ENCODE results near the gene TBL1X.

Gene TBL1X

GRCh38 chrX:9683350-9683749 is 218.5 kb downstream of the TBL1X start:
- no peaks in the 10 kb centered on the region for H3K9me3 Mint-ChIP-seq
- H3K27ac Mint-ChIP-seq: no peak overlapping the region

GRCh38 chrX:9687899-9688298 is 223.0 kb downstream of the TBL1X start:
- no peaks in the 10 kb centered on the region for H3K9me3 Mint-ChIP-seq
- no peaks in the 10 kb centered on the region for H3K27me3 Mint-ChIP-seq
- H3K36me3 Mint-ChIP-seq: peaks cover 5% of the 10 kb centered on the region
- H3K27ac Mint-ChIP-seq: no peak overlapping the region
- H3K4me3 Mint-ChIP-seq: no peak overlapping the region
- no peaks in the 10 kb centered on the region for H3K4me1 Mint-ChIP-seq

More at GRCh38 chrX:9683350-9683749, 218.5 kb downstream of the TBL1X start:
- Mint-ChIP-seq H3K4me3 (no peak overlapping the region), H3K36me3 (peaks cover 1% of the 10 kb centered on the region), H3K27me3 (no peaks in the 10 kb centered on the region), H3K4me1 (peaks cover 3% of the 10 kb centered on the region)

- Mint-ChIP-seq H3K4me3 (no peak overlapping the region), H3K9me3 (no peaks in the 10 kb centered on the region), H3K4me1 (no peaks in the 10 kb centered on the region), H3K36me3 (peaks cover 5% of the 10 kb centered on the region), H3K27me3 (no peaks in the 10 kb centered on the region), H3K27ac (no peak overlapping the region)
These were observed 224.0 kb downstream of the TBL1X start for GRCh38 chrX:9688833-9689232.

- Mint-ChIP-seq H3K27ac (no peak overlapping the region), H3K4me3 (no peak overlapping the region), H3K9me3 (no peaks in the 10 kb centered on the region), H3K36me3 (peaks cover 5% of the 10 kb centered on the region), H3K27me3 (no peaks in the 10 kb centered on the region), H3K4me1 (no peaks in the 10 kb centered on the region)
These were observed 225.2 kb downstream of the TBL1X start for GRCh38 chrX:9690046-9690445.

GRCh38 chrX:9693307-9694001 is 228.6 kb downstream of the TBL1X start:
- no peaks in the 10 kb centered on the region for H3K27me3 Mint-ChIP-seq
- H3K27ac Mint-ChIP-seq: no peak overlapping the region
- H3K4me3 Mint-ChIP-seq: no peak overlapping the region
- H3K9me3 Mint-ChIP-seq: no peaks in the 10 kb centered on the region
- H3K4me1 Mint-ChIP-seq: no peaks in the 10 kb centered on the region
- peaks cover 8% of the 10 kb centered on the region for H3K36me3 Mint-ChIP-seq

- Mint-ChIP-seq H3K36me3 (peaks cover 9% of the 10 kb centered on the region), H3K27ac (no peak overlapping the region)
These were observed 233.7 kb downstream of the TBL1X start for GRCh38 chrX:9698576-9698975.

GRCh38 chrX:9700555-9700954 is 235.7 kb downstream of the TBL1X start:
- Mint-ChIP-seq H3K36me3 (peaks cover 14% of the 10 kb centered on the region), H3K27me3 (no peaks in the 10 kb centered on the region), H3K27ac (no peak overlapping the region), H3K4me1 (no peaks in the 10 kb centered on the region), H3K9me3 (no peaks in the 10 kb centered on the region), H3K4me3 (no peak overlapping the region)

More at GRCh38 chrX:9698576-9698975, 233.7 kb downstream of the TBL1X start:
- Mint-ChIP-seq H3K4me3 (no peak overlapping the region), H3K27me3 (no peaks in the 10 kb centered on the region), H3K9me3 (no peaks in the 10 kb centered on the region), H3K4me1 (no peaks in the 10 kb centered on the region)

- Mint-ChIP-seq H3K4me1 (no peaks in the 10 kb centered on the region), H3K27ac (no peak overlapping the region), H3K4me3 (no peak overlapping the region), H3K36me3 (peaks cover 12% of the 10 kb centered on the region), H3K9me3 (no peaks in the 10 kb centered on the region), H3K27me3 (no peaks in the 10 kb centered on the region)
These were observed 236.9 kb downstream of the TBL1X start for GRCh38 chrX:9701790-9702189.

- Mint-ChIP-seq H3K4me3 (no peak overlapping the region), H3K9me3 (no peaks in the 10 kb centered on the region), H3K4me1 (peaks cover 5% of the 10 kb centered on the region), H3K27ac (no peak overlapping the region), H3K27me3 (no peaks in the 10 kb centered on the region), H3K36me3 (peaks cover 11% of the 10 kb centered on the region)
These were observed 238.5 kb downstream of the TBL1X start for GRCh38 chrX:9703406-9703805.

- Mint-ChIP-seq H3K4me3 (no peak overlapping the region), H3K27ac (no peak overlapping the region), H3K4me1 (peaks cover 12% of the 10 kb centered on the region), H3K9me3 (no peaks in the 10 kb centered on the region), H3K27me3 (no peaks in the 10 kb centered on the region), H3K36me3 (peaks cover 11% of the 10 kb centered on the region)
These were observed 240.1 kb downstream of the TBL1X start for GRCh38 chrX:9704876-9705465.

GRCh38 chrX:9706421-9706820 is 241.6 kb downstream of the TBL1X start:
- Mint-ChIP-seq H3K27ac (no peak overlapping the region), H3K27me3 (no peaks in the 10 kb centered on the region), H3K4me1 (peaks cover 12% of the 10 kb centered on the region), H3K36me3 (peaks cover 9% of the 10 kb centered on the region), H3K9me3 (no peaks in the 10 kb centered on the region), H3K4me3 (no peak overlapping the region)

- Mint-ChIP-seq H3K4me1 (peaks cover 12% of the 10 kb centered on the region), H3K4me3 (no peak overlapping the region), H3K27me3 (no peaks in the 10 kb centered on the region), H3K36me3 (peaks cover 11% of the 10 kb centered on the region), H3K9me3 (no peaks in the 10 kb centered on the region), H3K27ac (no peak overlapping the region)
These were observed 242.6 kb downstream of the TBL1X start for GRCh38 chrX:9707306-9708033.

- H3K27me3 Mint-ChIP-seq: no peaks in the 10 kb centered on the region
- no peak overlapping the region for H3K4me3 Mint-ChIP-seq
- H3K9me3 Mint-ChIP-seq: no peaks in the 10 kb centered on the region
- H3K36me3 Mint-ChIP-seq: peaks cover 8% of the 10 kb centered on the region
- peaks cover 12% of the 10 kb centered on the region for H3K4me1 Mint-ChIP-seq
- no peak overlapping the region for H3K27ac Mint-ChIP-seq
These were observed 243.2 kb downstream of the TBL1X start for GRCh38 chrX:9708086-9708485.

GRCh38 chrX:9708923-9709553 is 244.2 kb downstream of the TBL1X start:
- Mint-ChIP-seq H3K4me3 (no peak overlapping the region), H3K27ac (peak overlapping the region; percentile 38), H3K27me3 (no peaks in the 10 kb centered on the region), H3K36me3 (peaks cover 9% of the 10 kb centered on the region), H3K9me3 (no peaks in the 10 kb centered on the region), H3K4me1 (peaks cover 12% of the 10 kb centered on the region)

- H3K36me3 Mint-ChIP-seq: peaks cover 6% of the 10 kb centered on the region
- no peaks in the 10 kb centered on the region for H3K27me3 Mint-ChIP-seq
- H3K4me1 Mint-ChIP-seq: peaks cover 12% of the 10 kb centered on the region
These were observed 245.5 kb downstream of the TBL1X start for GRCh38 chrX:9710332-9710731.

GRCh38 chrX:9717376-9717775 is 252.5 kb downstream of the TBL1X start:
- H3K36me3 Mint-ChIP-seq: peaks cover 31% of the 10 kb centered on the region
- H3K27me3 Mint-ChIP-seq: no peaks in the 10 kb centered on the region
- H3K4me3 Mint-ChIP-seq: no peak overlapping the region
- H3K27ac Mint-ChIP-seq: no peak overlapping the region
- no peaks in the 10 kb centered on the region for H3K4me1 Mint-ChIP-seq
- no peaks in the 10 kb centered on the region for H3K9me3 Mint-ChIP-seq

More at GRCh38 chrX:9710332-9710731, 245.5 kb downstream of the TBL1X start:
- Mint-ChIP-seq H3K27ac (no peak overlapping the region), H3K4me3 (no peak overlapping the region), H3K9me3 (no peaks in the 10 kb centered on the region)
